DND-41 (cell line): ENCODE measurements around the gene ADCK1.
"Not testable (repeated sequence)": the region's sequence is repeated elsewhere in the genome, so short reads cannot be mapped to it uniquely, and the experiment has no call there.

Experiments
- CTCF ChIP-seq: IDR thresholded peaks from 2 replicates; pipeline ENCODE4 v1.5.1; 2012; ENCODE audit warnings: borderline replicate concordance, low read length, moderate library complexity, mild to moderate bottlenecking; ENCODE audit not compliant: poor library complexity, severe bottlenecking; ENCODE audit errors: extremely low read depth
- EZH2 ChIP-seq: IDR thresholded peaks from 3 replicates; pipeline ENCODE4 v1.6.1; 2012; ENCODE audit warnings: borderline replicate concordance, low read depth, mild to moderate bottlenecking, moderate library complexity, low read length, inconsistent platforms; ENCODE audit not compliant: severe bottlenecking

DNA sequence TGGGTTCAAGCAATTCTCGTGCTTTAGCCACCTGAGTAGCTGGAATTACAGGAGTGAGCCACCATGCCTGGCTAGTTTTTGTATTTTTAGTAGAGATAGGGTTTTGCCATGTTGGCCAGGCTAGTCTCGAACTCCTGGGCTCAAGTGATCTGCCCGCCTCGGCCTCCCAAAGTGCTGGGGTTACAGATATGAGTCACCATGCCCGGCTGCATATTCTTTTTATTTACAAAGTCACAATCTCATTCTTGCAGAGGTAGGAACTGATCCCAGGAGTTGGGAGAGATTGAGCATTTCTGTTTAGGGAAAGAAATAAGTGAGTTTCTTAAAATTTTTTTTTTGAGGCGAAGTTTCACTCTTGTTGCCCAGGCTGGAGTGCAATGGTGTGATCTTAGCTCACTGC, 12.8 kb downstream of the ADCK1 start:
- TF ChIP-seq CTCF, EZH2: not testable (repeated sequence)
